ENCODE data around the gene SEPTIN11.

Gene SEPTIN11

DNA sequence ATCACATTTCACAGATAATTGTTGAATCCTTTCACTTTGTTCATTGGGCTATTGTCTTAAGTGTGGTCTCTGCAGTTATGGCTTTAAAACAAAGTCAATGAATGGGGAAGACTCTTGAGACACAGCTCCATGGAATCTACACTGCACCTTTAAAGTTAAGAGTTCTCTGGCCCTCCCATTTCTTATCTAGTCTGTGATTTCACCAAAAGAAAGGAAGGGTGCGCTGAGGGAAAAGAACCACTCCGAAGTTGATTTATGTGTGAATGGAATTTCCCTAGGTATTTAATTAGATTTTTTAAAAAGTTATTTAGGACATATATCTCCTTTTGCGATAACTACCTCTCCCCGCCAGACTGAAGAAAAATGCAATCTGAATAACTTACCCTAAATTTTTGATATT is 2.5 kb downstream of the SEPTIN11 start:
- TF ChIP-seq CTCF (IDR thresholded peaks at IDR 0.05; ENCODE audit: low read depth, low read length), result no peak
- H3K4me3 ChIP-seq (ENCODE audit: low read depth, low read length), result peak overlapping the region; percentile 97

GRCh38 chr4:76952656-76953582 is 3.4 kb downstream of the SEPTIN11 start:
- no peak for TF ChIP-seq CTCF (IDR thresholded peaks at IDR 0.05; ENCODE audit: low read depth, low read length)
- H3K4me3 ChIP-seq (ENCODE audit: low read depth, low read length), result peak overlapping the region; percentile 97

- no peak for TF ChIP-seq CTCF (IDR thresholded peaks at IDR 0.05; ENCODE audit: low read depth, low read length)
- no peak overlapping the region for H3K4me3 ChIP-seq (ENCODE audit: low read depth, low read length)
Observed at GRCh38 chr4:76953956-76954355, 4.4 kb downstream of the SEPTIN11 start.

DNA sequence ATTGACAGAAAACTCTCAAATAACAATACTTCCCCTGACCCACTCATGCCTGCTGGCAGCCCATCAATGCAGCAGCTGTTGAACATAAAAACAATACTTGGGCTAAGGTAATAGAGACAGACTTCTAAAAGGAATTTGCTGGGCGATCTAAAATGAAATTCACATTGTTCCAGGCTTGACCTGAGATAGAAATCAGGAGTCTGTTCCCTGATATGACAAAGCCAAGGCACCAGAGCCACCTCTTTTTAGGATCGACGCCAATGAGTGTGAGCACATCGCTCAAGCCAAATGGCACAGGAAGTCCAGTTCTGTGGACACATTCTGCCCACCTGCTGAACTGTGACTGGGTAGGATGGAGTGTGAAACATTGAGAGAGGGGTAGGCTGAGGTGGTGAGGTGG is 4.9 kb downstream of the SEPTIN11 start:
- no peak for TF ChIP-seq CTCF (IDR thresholded peaks at IDR 0.05; ENCODE audit: low read depth, low read length)
- H3K4me3 ChIP-seq (ENCODE audit: low read depth, low read length), result no peak overlapping the region

DNA sequence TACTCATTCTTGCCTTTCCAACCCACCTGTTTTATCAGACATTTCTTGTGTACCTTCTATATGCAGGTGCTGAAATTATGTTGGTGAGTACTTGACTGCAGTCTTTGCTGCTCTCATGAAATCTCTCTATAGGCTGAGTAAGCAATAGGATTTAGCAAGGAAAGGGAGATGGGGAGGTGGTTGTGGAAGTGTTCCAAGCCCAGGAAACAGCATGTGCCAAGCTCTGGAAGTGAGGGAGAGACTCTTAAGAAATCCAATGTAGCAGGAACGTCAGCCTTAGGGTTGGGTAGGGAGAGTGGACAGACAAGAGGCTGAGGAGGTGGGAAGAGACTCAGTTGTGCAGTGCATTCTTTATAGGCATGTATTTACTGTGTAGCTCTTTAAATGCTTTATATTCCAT is 5.6 kb downstream of the SEPTIN11 start:
- no peak overlapping the region for H3K4me3 ChIP-seq (ENCODE audit: low read depth, low read length)
- no peak for TF ChIP-seq CTCF (IDR thresholded peaks at IDR 0.05; ENCODE audit: low read depth, low read length)

DNA sequence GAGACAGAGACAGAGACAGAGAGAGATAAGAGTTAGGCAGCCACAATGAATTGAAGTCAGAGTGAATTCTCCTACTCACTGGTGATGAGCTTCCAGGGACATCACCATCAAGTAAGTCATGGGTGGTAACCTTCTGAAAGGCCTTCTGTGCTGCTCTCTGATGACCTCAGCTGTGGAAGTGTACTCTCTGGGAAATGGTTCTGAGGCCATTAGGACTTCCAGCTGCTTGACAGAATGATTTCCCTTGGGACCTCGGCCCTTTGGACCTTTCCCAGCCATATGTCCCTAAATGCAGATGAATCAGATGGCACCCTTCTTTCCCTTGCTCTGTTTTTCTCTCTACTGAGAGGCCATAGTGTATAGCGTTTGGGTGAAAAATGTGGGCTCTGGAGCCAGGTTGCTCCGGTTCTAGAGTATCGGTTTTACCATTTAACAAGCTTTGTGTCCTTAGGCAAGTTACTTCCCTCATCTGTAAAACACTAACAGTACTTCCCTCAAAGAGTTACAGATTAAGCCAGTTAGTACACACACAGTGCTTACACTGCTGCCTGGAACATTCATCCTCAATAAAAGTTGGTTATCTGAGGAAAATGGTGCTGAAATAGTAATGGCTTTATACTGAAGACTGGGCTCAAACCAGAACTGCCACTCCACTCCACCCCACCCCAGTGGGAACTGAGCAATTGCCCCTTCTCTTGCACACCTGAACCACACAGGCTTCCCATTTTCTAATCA is 7.6 kb downstream of the SEPTIN11 start:
- TF ChIP-seq CTCF (IDR thresholded peaks at IDR 0.05; ENCODE audit: low read depth, low read length), result no peak
- H3K4me3 ChIP-seq (ENCODE audit: low read depth, low read length), result no peak overlapping the region

- no peak for TF ChIP-seq CTCF (IDR thresholded peaks at IDR 0.05; ENCODE audit: low read depth, low read length)
- H3K4me3 ChIP-seq (ENCODE audit: low read depth, low read length), result no peak overlapping the region
Observed at GRCh38 chr4:76958891-76959290, 9.3 kb downstream of the SEPTIN11 start.
